HG02943 (cell line): ENCODE measurements around the gene HMGCL.
"Not testable (repeated sequence)": the region's sequence is repeated elsewhere in the genome, so short reads cannot be mapped to it uniquely, and the experiment has no call there.

Experiments used
- ATAC-seq: cut with Tn5 transposase; IDR thresholded peaks from one replicate; pipeline ENCODE4 v1.9.1; 2021; ENCODE audit warnings: mild to moderate bottlenecking, low read depth, moderate library complexity; ENCODE audit not compliant: unreplicated experiment

The HMGCL gene

GRCh38 chr1:23827717-23828116 is 2.5 kb upstream of the HMGCL start:
- no peak for ATAC-seq

GRCh38 chr1:23826590-23826989 is 1.4 kb upstream of the HMGCL start:
- ATAC-seq, result not testable (repeated sequence)

- peak; percentile 18 for ATAC-seq
Observed at GRCh38 chr1:23825762-23826522, 713 bp upstream of the HMGCL start.

GRCh38 chr1:23824711-23825075 is 536 bp downstream of the HMGCL start:
- no peak for ATAC-seq

GRCh38 chr1:23823767-23824166 is 1.5 kb downstream of the HMGCL start:
- no peak for ATAC-seq

- ATAC-seq, result no peak
Observed at GRCh38 chr1:23817633-23818032, 7.6 kb downstream of the HMGCL start.

- ATAC-seq, result no peak
Observed at GRCh38 chr1:23816906-23817305, 8.3 kb downstream of the HMGCL start.

- ATAC-seq, result no peak
Observed at GRCh38 chr1:23816361-23816760, 8.9 kb downstream of the HMGCL start.

- ATAC-seq, result no peak
Observed at GRCh38 chr1:23814016-23814415, 11.2 kb downstream of the HMGCL start.

- ATAC-seq, result no peak
Observed at GRCh38 chr1:23810818-23811540, 14.2 kb downstream of the HMGCL start.

- no peak for ATAC-seq
Observed at GRCh38 chr1:23809751-23810171, 15.5 kb downstream of the HMGCL start.

GRCh38 chr1:23807453-23807852 is 17.8 kb downstream of the HMGCL start:
- no peak for ATAC-seq

- no peak for ATAC-seq
Observed at GRCh38 chr1:23806280-23806679, 18.9 kb downstream of the HMGCL start.

GRCh38 chr1:23805025-23805424 is 20.2 kb downstream of the HMGCL start:
- ATAC-seq, result no peak

GRCh38 chr1:23804183-23804835 is 20.9 kb downstream of the HMGCL start:
- no peak for ATAC-seq

- no peak for ATAC-seq
Observed at GRCh38 chr1:23803674-23804073, 21.6 kb downstream of the HMGCL start.

- ATAC-seq, result not testable (repeated sequence)
Observed at GRCh38 chr1:23802809-23803342, 22.4 kb downstream of the HMGCL start.

- ATAC-seq, result no peak
Observed at GRCh38 chr1:23801876-23802275, 23.4 kb downstream of the HMGCL start.

GRCh38 chr1:23801338-23801748 is 23.9 kb downstream of the HMGCL start:
- no peak for ATAC-seq

- ATAC-seq, result peak; percentile 77
Observed at GRCh38 chr1:23800400-23801337, 24.6 kb downstream of the HMGCL start, which contains the start of gene GALE. GALE (minus strand) TSS chr1:23800754; CDS start chr1:23799007, 1,747 bp downstream.
